ENCODE results near the gene ALK.
"Not testable (repeated sequence)": the region's sequence is repeated elsewhere in the genome, so short reads cannot be mapped to it uniquely, and the experiment has no call there.

The ALK gene

GRCh38 chr2:29834036-29834540 is 87.3 kb downstream of the ALK start (continued):
- TF ChIP-seq ZNF394 (tag by site-specific recombination; IDR thresholded peaks at IDR 0.05; ENCODE audit: borderline replicate concordance) = no peak
- no peak for TF ChIP-seq SP7 (tag by site-specific recombination; IDR thresholded peaks at IDR 0.05)
- TF ChIP-seq ZNF202 (tag by site-specific recombination; IDR thresholded peaks at IDR 0.05; ENCODE audit: borderline replicate concordance) = no peak
- TF ChIP-seq INSM2 (tag by site-specific recombination; IDR thresholded peaks at IDR 0.05) = no peak
- TF ChIP-seq ZNF548 (tag by site-specific recombination; IDR thresholded peaks at IDR 0.05) = no peak
- TF ChIP-seq HOXD13 (CRISPR knock-in tag; IDR thresholded peaks at IDR 0.05; ENCODE audit: borderline replicate concordance) = no peak
- TF ChIP-seq HIC1 (tag by site-specific recombination; IDR thresholded peaks at IDR 0.05) = no peak
- TF ChIP-seq EGR2 (tag by site-specific recombination; IDR thresholded peaks at IDR 0.05; ENCODE audit: low read depth) = no peak

DNA sequence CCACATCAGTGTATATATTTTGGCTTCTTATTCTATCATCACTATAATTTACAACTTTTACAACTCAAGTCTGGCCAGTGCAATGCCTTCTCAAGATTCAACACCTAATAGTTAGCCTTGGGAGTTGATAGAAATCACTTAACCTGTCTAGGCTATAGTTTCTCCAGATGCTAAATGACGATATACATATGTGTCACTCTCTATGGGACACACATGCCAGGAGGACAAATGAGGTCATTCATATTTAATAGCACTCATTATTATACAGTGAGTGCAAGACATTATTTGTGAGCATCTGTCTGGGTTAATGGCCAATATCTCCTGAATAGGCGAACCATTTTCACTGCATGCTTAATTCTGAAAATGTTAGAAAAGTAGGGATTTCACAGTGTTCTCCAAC is 89.8 kb downstream of the ALK start:
- ChIA-PET POLR2A (no interaction called here), CTCF (no interaction called here)
- no peak overlapping the region for H3K4me3 ChIP-seq (ENCODE audit: low read depth, low read length)
- TF ChIP-seq ZNF777 (tag by site-specific recombination; IDR thresholded peaks at IDR 0.05; ENCODE audit: borderline replicate concordance) (no peak), ZNF354C (tag by site-specific recombination; IDR thresholded peaks at IDR 0.05; ENCODE audit: borderline replicate concordance, low read depth) (no peak), ZNF221 (tag by site-specific recombination; IDR thresholded peaks at IDR 0.05; ENCODE audit: borderline replicate concordance) (no peak), ZNF488 (tag by site-specific recombination; IDR thresholded peaks at IDR 0.05) (no peak)
- H3K4me1 ChIP-seq (ENCODE audit: control insufficient read depth, insufficient read depth, low read length) = no peaks in the 10 kb centered on the region
- H3K36me3 ChIP-seq (ENCODE audit: control insufficient read depth in 2 of 2, insufficient read depth in 1 of 2, low read length in 2 of 2) = no peaks in the 10 kb centered on the region
- H3K9me3 ChIP-seq (ENCODE audit: control insufficient read depth, insufficient read depth, low read depth, low read length) = no peaks in the 10 kb centered on the region
- H3K27ac ChIP-seq (ENCODE audit: extremely low read depth, low read depth, low read length) = no peak overlapping the region

GRCh38 chr2:29829841-29830240 is 91.5 kb downstream of the ALK start:
- Histone ChIP-seq H3K36me3 (ENCODE audit: control insufficient read depth in 2 of 2, insufficient read depth in 1 of 2, low read length in 2 of 2) (no peaks in the 10 kb centered on the region), H3K4me3 (ENCODE audit: low read depth, low read length) (no peak overlapping the region), H3K27ac (ENCODE audit: extremely low read depth, low read depth, low read length) (no peak overlapping the region), H3K4me1 (ENCODE audit: control insufficient read depth, insufficient read depth, low read length) (no peaks in the 10 kb centered on the region), H3K9me3 (ENCODE audit: control insufficient read depth, insufficient read depth, low read depth, low read length) (no peaks in the 10 kb centered on the region)
- ChIA-PET POLR2A (no interaction called here), CTCF (no interaction called here)
- TF ChIP-seq KLF10 (tag by site-specific recombination; IDR thresholded peaks at IDR 0.05) = no peak
- TF ChIP-seq ZNF184 (tag by site-specific recombination; IDR thresholded peaks at IDR 0.05) = no peak
- TF ChIP-seq HOXA7 (CRISPR knock-in tag; IDR thresholded peaks at IDR 0.05; ENCODE audit: borderline replicate concordance) = no peak
- TF ChIP-seq ZBTB7A (tag by site-specific recombination; IDR thresholded peaks at IDR 0.05; ENCODE audit: low read depth) = no peak

GRCh38 chr2:29824145-29824544 is 97.2 kb downstream of the ALK start:
- CTCF ChIA-PET; H3K9me3 ChIP-seq (ENCODE audit: control insufficient read depth, insufficient read depth, low read depth, low read length); H3K27ac ChIP-seq (ENCODE audit: extremely low read depth, low read depth, low read length); H3K36me3 ChIP-seq (ENCODE audit: control insufficient read depth in 2 of 2, insufficient read depth in 1 of 2, low read length in 2 of 2); H3K4me1 ChIP-seq (ENCODE audit: control insufficient read depth, insufficient read depth, low read length); H3K4me3 ChIP-seq (ENCODE audit: low read depth, low read length); POLR2A ChIA-PET: not testable (repeated sequence)

Measured in HEK293 (cell line).